IMR-90 (cell line): ENCODE measurements around the gene FCGR2B. TPM values are rescaled to one million over a fixed set of nuclear protein-coding genes. Genes with fewer than 3 reads are reported as not detected.
"Not testable (repeated sequence)": the region's sequence is repeated elsewhere in the genome, so short reads cannot be mapped to it uniquely, and the experiment has no call there.

Experiments
- ATAC-seq: fragments of 200-7000 bp; cut with Tn5 transposase; 2 replicates; pipeline ENCODE4 v1.9.1; 2020; ENCODE audit warnings: low read depth, mild to moderate bottlenecking, moderate library complexity
- BruUV-seq: library from RNA; stranded (reverse); fragments of 400-500 nt; replicated peaks from 2 replicates; lab custom pipeline; 2021; lab: Mats Ljungman, UMichigan
- CTCF ChIA-PET: fragments of 300-600 bp; formaldehyde crosslinking; extraction: SDS; loops from one replicate; lab custom pipeline; 2021; ENCODE audit warnings: antibody characterized with exemption; lab: Yijun Ruan, JAX
- POLR2A ChIA-PET: fragments of 300-600 bp; sonication (Branson Sonifier 250); formaldehyde crosslinking; loops from one replicate; lab custom pipeline; 2022; ENCODE audit warnings: antibody characterized with exemption; ENCODE audit not compliant: unreplicated experiment; lab: Charles Lee
- DNase-seq: peaks from one replicate; pipeline ENCODE4 v3.0.0; 2013
- H2AFZ ChIP-seq: replicated peaks from 2 replicates; pipeline ENCODE3; 2013; ENCODE audit warnings: low read length, mild to moderate bottlenecking; ENCODE audit not compliant: poor library complexity
- H2AK5ac ChIP-seq: 2 replicates; pipeline ENCODE4 v1.6.1; 2013; ENCODE audit warnings: low read depth, low read length, inconsistent platforms
- H2AK9ac ChIP-seq: replicated peaks from 2 replicates; pipeline ENCODE3; 2013; ENCODE audit warnings: mild to moderate bottlenecking, low read depth, low read length, moderate library complexity; ENCODE audit not compliant: poor library complexity
- H2BK120ac ChIP-seq: 2 replicates; pipeline ENCODE4 v1.6.1; 2013; ENCODE audit warnings: low read depth, low read length, inconsistent platforms
- H2BK15ac ChIP-seq: 3 replicates; pipeline ENCODE4 v1.6.1; 2013; ENCODE audit warnings: low read depth, low read length, inconsistent platforms
- H2BK20ac ChIP-seq: 2 replicates; pipeline ENCODE4 v1.6.1; 2013; ENCODE audit warnings: low read depth, mild to moderate bottlenecking, inconsistent platforms, low read length, moderate library complexity
- H2BK5ac ChIP-seq: 2 replicates; pipeline ENCODE4 v1.6.1; 2013; ENCODE audit warnings: mild to moderate bottlenecking, low read depth, low read length, inconsistent platforms; ENCODE audit not compliant: poor library complexity, severe bottlenecking
- H3K14ac ChIP-seq: replicated peaks from 2 replicates; pipeline ENCODE4 v1.6.1; 2013; ENCODE audit warnings: low read depth, low read length, inconsistent platforms
- H3K18ac ChIP-seq: 2 replicates; pipeline ENCODE4 v1.6.1; 2013; ENCODE audit warnings: low read depth, low read length, control low read depth
- H3K23ac ChIP-seq: 2 replicates; pipeline ENCODE4 v1.6.1; 2013; ENCODE audit warnings: low read depth, low read length, inconsistent platforms
- H3K27ac ChIP-seq: 2 replicates; pipeline ENCODE4 v1.5.1; 2013; ENCODE audit warnings: mild to moderate bottlenecking, control low read depth, low read length; ENCODE audit not compliant: insufficient read depth
- H3K27me3 ChIP-seq: 2 replicates; pipeline ENCODE4 v1.6.1; 2013; ENCODE audit warnings: low read length; ENCODE audit not compliant: control insufficient read depth, insufficient read depth
- H3K36me3 ChIP-seq: 2 replicates; pipeline ENCODE4 v1.6.1; 2013; ENCODE audit warnings: low read length, mixed read lengths; ENCODE audit not compliant: control insufficient read depth, insufficient read depth
- H3K4ac ChIP-seq: 2 replicates; pipeline ENCODE4 v1.6.1; 2013; ENCODE audit warnings: low read depth, low read length, inconsistent platforms
- H3K4me1 ChIP-seq: 2 replicates; pipeline ENCODE4 v1.6.1; 2013; ENCODE audit warnings: low read length, mixed read lengths; ENCODE audit not compliant: control insufficient read depth, insufficient read depth
- H3K4me2 ChIP-seq: 2 replicates; pipeline ENCODE4 v1.6.1; 2013; ENCODE audit warnings: low read depth, mild to moderate bottlenecking, control low read depth, low read length, moderate library complexity
- H3K4me3 ChIP-seq: 2 replicates; pipeline ENCODE4 v1.5.1; 2013; ENCODE audit warnings: low read depth, mild to moderate bottlenecking, control low read depth, low read length, moderate library complexity; ENCODE audit not compliant: insufficient read depth
- H3K56ac ChIP-seq: 2 replicates; pipeline ENCODE4 v1.6.1; 2013; ENCODE audit warnings: low read length, inconsistent platforms; ENCODE audit not compliant: insufficient read depth; ENCODE audit errors: extremely low read depth
- H3K79me1 ChIP-seq, 2 experiments: 2 replicates each; pipeline ENCODE4 v1.6.1; 2013; ENCODE audit warnings: low read length in 2 of 2, inconsistent platforms in 1 of 2, low read depth in 1 of 2
- H3K9ac ChIP-seq: 2 replicates; pipeline ENCODE4 v1.6.1; 2013; ENCODE audit warnings: low read depth, low read length, control low read depth
- H3K9me1 ChIP-seq: 2 replicates; pipeline ENCODE4 v1.6.1; 2013; ENCODE audit warnings: low read length, inconsistent platforms; ENCODE audit not compliant: insufficient read depth
- H3K9me3 ChIP-seq: 2 replicates; pipeline ENCODE4 v1.6.1; 2013; ENCODE audit warnings: low read length; ENCODE audit not compliant: control insufficient read depth, insufficient read depth
- H4K20me1 ChIP-seq: 2 replicates; pipeline ENCODE4 v1.6.1; 2013; ENCODE audit warnings: low read length, inconsistent platforms; ENCODE audit not compliant: insufficient read depth
- H4K5ac ChIP-seq: 2 replicates; pipeline ENCODE4 v1.6.1; 2013; ENCODE audit warnings: mild to moderate bottlenecking, low read depth, low read length, control low read depth
- H4K8ac ChIP-seq, 2 experiments: 2 replicates each; pipeline ENCODE4 v1.6.1; 2013; ENCODE audit warnings: low read depth in 2 of 2, low read length in 2 of 2, control low read depth in 1 of 2, inconsistent platforms in 1 of 2
- H4K91ac ChIP-seq: 2 replicates; pipeline ENCODE4 v1.6.1; 2013; ENCODE audit warnings: low read depth, low read length, inconsistent platforms; ENCODE audit not compliant: insufficient read depth
- WGBS, 2 experiments: methylation state at CpG; one replicate each; pipeline versions ENCODE4 v1.1.5 to v1.1.7; 2013; ENCODE audit warnings: missing lambda C conversion rate in 2 of 2; ENCODE audit not compliant: insufficient read length in 1 of 2; ENCODE audit errors: extremely low coverage in 2 of 2; 5-methylcytosine and 5-hydroxymethylcytosine counted together
- dilution Hi-C: fragments of 300-500 bp; cut with HindIII; formaldehyde crosslinking; loops from one replicate; pipeline ENCODE4 v1.14.3; 2018; ENCODE audit warnings: low sequenced_read_pairs; ENCODE audit not compliant: unreplicated experiment
- in situ Hi-C: fragments of 300-500 bp; cut with MboI; formaldehyde crosslinking; loops from 3 replicates; pipeline ENCODE4 v1.14.3; 2019; ENCODE audit warnings: low sequenced_read_pairs, inconsistent platforms, mixed read lengths
- intact Hi-C: fragments of 100-400 bp; cut with micrococcal nuclease; formaldehyde crosslinking; loops from 2 replicates; pipeline ENCODE4 v1.10.0; 2022
- polyA plus RNA-seq, 3 experiments: library from polyadenylated mRNA; depleted of rRNA; stranded (reverse); fragments of >200 nt; gene quantifications; 2 replicates each; pipeline ENCODE4 v1.2.3, GENCODE V29; 2012; ENCODE audit warnings: low replicate concordance in 1 of 3
- total RNA-seq: library from RNA; depleted of rRNA; stranded (reverse); fragments of >200 nt; gene quantifications from 2 replicates; pipeline ENCODE4 v1.2.3, GENCODE V29; 2012

The FCGR2B gene
- total and polyA plus RNA-seq, 2 of the 4 experiments (the other 2 are of a cell fraction) = not detected

GRCh38 chr1:161621181-161622000 lies 41.6 kb upstream of the FCGR2B start:
- H3K4me3 ChIP-seq, H3K79me1 ChIP-seq, H4K20me1 ChIP-seq, H2BK15ac ChIP-seq, POLR2A ChIA-PET, H4K91ac ChIP-seq, H4K5ac ChIP-seq, H3K9me3 ChIP-seq, H3K9me1 ChIP-seq, H2AK5ac ChIP-seq, H2BK20ac ChIP-seq, H3K27ac ChIP-seq, H3K14ac ChIP-seq, H2BK120ac ChIP-seq, ATAC-seq, H3K18ac ChIP-seq, H2AK9ac ChIP-seq, H3K36me3 ChIP-seq, CTCF ChIA-PET, BruUV-seq, H4K8ac ChIP-seq, DNase-seq, H3K27me3 ChIP-seq, dilution Hi-C loops, H3K9ac ChIP-seq, H3K4me2 ChIP-seq, H2AFZ ChIP-seq, H3K56ac ChIP-seq, H2BK5ac ChIP-seq, intact Hi-C loops, H3K23ac ChIP-seq, H3K4ac ChIP-seq, in situ Hi-C loops, H3K4me1 ChIP-seq: not testable (repeated sequence)
- WGBS, 2 experiments = no CpG with 5 or more reads among the region's 41 CpGs

GRCh38 chr1:161622054-161622453 lies 40.9 kb upstream of the FCGR2B start:
- POLR2A ChIA-PET, in situ Hi-C loops: not testable (repeated sequence)

More at GRCh38 chr1:161622054-161622453, 40.9 kb upstream of the FCGR2B start:
- H3K27ac ChIP-seq, H2BK5ac ChIP-seq, H4K20me1 ChIP-seq, DNase-seq, H3K9me3 ChIP-seq, H3K79me1 ChIP-seq, H2AK9ac ChIP-seq, H2AK5ac ChIP-seq, H3K14ac ChIP-seq, H2AFZ ChIP-seq, H2BK20ac ChIP-seq, ATAC-seq, BruUV-seq, H2BK120ac ChIP-seq, intact Hi-C loops, H3K23ac ChIP-seq, H3K18ac ChIP-seq, H3K4ac ChIP-seq, H4K8ac ChIP-seq, H3K27me3 ChIP-seq, H2BK15ac ChIP-seq, H4K5ac ChIP-seq, H3K4me1 ChIP-seq, H3K4me3 ChIP-seq, H3K9ac ChIP-seq, H4K91ac ChIP-seq, H3K56ac ChIP-seq, CTCF ChIA-PET, H3K4me2 ChIP-seq, H3K36me3 ChIP-seq, dilution Hi-C loops, H3K9me1 ChIP-seq: not testable (repeated sequence)
- WGBS, 2 experiments = no CpG with 5 or more reads among the region's 8 CpGs
